Fibroblast of lung (primary cell): ENCODE measurements around the gene ZNF490.

Source experiments
- CTCF ChIP-seq, 2 donors: IDR thresholded peaks in 1 of 2; conservative IDR thresholded peaks in 1 of 2; 1 replicate in 1 of 2; 2 replicates in 1 of 2; pipeline ENCODE4 v1.5.1; 2011 to 2012; ENCODE audit warnings: low read length in 2 of 2, control low read depth in 1 of 2, inconsistent platforms in 1 of 2, low read depth in 1 of 2, mild to moderate bottlenecking in 1 of 2
- EZH2 ChIP-seq: IDR thresholded peaks from 2 replicates; pipeline ENCODE4 v1.5.1; 2012; ENCODE audit warnings: low read length, control low read depth, mild to moderate bottlenecking; ENCODE audit errors: missing control alignments

GRCh38 chr19:12610540-12611360 is at the start of gene ZNF490, which contains the start of gene ZNF791:
- TF ChIP-seq CTCF (conservative IDR thresholded peaks at IDR 0.05 in 1 of 2, IDR thresholded peaks at IDR 0.05 in 1 of 2; ENCODE audit: low read depth in 1 of 2, low read length in 2 of 2) = no peak
- no peak for TF ChIP-seq EZH2
